Prostate gland (tissue), 2 donors: Measurements from ENCODE around the gene PIK3CD. TPM values are rescaled to one million over a fixed set of nuclear protein-coding genes. Genes with fewer than 3 reads are reported as not detected.
"Not testable (repeated sequence)": the region's sequence is repeated elsewhere in the genome, so short reads cannot be mapped to it uniquely, and the experiment has no call there.

Experiments
- DNase-seq: peaks from one replicate; pipeline ENCODE4 v3.0.0-alpha.2; 2019; ENCODE audit warnings: low spot score
- H3K27ac ChIP-seq, 2 donors: fragments of 200-600 bp; sonication (generic); 2 replicates each; pipeline ENCODE4 v1.5.1; 2017 to 2019
- H3K27me3 ChIP-seq: fragments of 200-600 bp; sonication (generic); replicated peaks from 2 replicates; pipeline ENCODE4 v1.5.1; 2019; ENCODE audit not compliant: insufficient read depth
- H3K36me3 ChIP-seq, 2 donors: fragments of 200-600 bp; sonication (generic); 1 replicate in 1 of 2; 2 replicates in 1 of 2; pipeline versions ENCODE4 v1.5.1 to v1.8.1; 2017 to 2019
- H3K4me1 ChIP-seq: fragments of 200-600 bp; sonication (generic); replicated peaks from 2 replicates; pipeline ENCODE4 v1.5.1; 2019
- H3K4me3 ChIP-seq, 2 donors: fragments of 200-600 bp; sonication (generic); 2 replicates each; pipeline ENCODE4 v1.5.1; 2017 to 2019
- H3K9me3 ChIP-seq: fragments of 200-600 bp; sonication (generic); 2 replicates; pipeline ENCODE4 v1.5.1; 2017
- POLR2A ChIP-seq: fragments of 450-650 bp; IDR thresholded peaks from one replicate; pipeline ENCODE4 v1.6.1; 2016; ENCODE audit warnings: antibody characterized with exemption, mild to moderate bottlenecking
- POLR2AphosphoS5 ChIP-seq: sonication (generic); formaldehyde crosslinking; IDR thresholded peaks from one replicate; pipeline ENCODE4 v1.6.1; 2017; ENCODE audit warnings: antibody characterized with exemption
- WGBS: methylation state at CpG from one replicate; pipeline ENCODE4 v1.1.5; 2018; 5-methylcytosine and 5-hydroxymethylcytosine counted together
- intact Hi-C: fragments of 100-400 bp; cut with DNase I; formaldehyde crosslinking; loops from one replicate; pipeline ENCODE4 v1.14.2; 2022
- total RNA-seq, 2 donors: library from RNA; depleted of rRNA; stranded (reverse); fragments of >200 nt; gene quantifications; one replicate each; pipeline ENCODE4 v1.1.0, GENCODE V29; 2016
- TF ChIP-seq, protein P1 (sequence below), 4 experiments: fragments of 200-600 bp in 2 of 4; fragments of 450-650 bp in 2 of 4; sonication (generic) in 2 of 4; IDR thresholded peaks; 1 replicate in 3 of 4; 2 replicates in 1 of 4; pipeline ENCODE4 v1.5.1; 2016 to 2019; ENCODE audit warnings: antibody characterized with exemption in 4 of 4, mild to moderate bottlenecking in 2 of 4, moderate library complexity in 2 of 4

The PIK3CD gene
- total RNA-seq, 2 donors from 2014 or later: 5.3 to 12.9 TPM

- 94% methylated on average over 3 of the region's 3 CpGs for WGBS
- no peaks in the 10 kb centered on the region for H3K9me3 ChIP-seq
- no peaks in the 10 kb centered on the region for H3K27me3 ChIP-seq
- no peak overlapping the region for H3K4me3 ChIP-seq
- TF ChIP-seq, protein P1, sequence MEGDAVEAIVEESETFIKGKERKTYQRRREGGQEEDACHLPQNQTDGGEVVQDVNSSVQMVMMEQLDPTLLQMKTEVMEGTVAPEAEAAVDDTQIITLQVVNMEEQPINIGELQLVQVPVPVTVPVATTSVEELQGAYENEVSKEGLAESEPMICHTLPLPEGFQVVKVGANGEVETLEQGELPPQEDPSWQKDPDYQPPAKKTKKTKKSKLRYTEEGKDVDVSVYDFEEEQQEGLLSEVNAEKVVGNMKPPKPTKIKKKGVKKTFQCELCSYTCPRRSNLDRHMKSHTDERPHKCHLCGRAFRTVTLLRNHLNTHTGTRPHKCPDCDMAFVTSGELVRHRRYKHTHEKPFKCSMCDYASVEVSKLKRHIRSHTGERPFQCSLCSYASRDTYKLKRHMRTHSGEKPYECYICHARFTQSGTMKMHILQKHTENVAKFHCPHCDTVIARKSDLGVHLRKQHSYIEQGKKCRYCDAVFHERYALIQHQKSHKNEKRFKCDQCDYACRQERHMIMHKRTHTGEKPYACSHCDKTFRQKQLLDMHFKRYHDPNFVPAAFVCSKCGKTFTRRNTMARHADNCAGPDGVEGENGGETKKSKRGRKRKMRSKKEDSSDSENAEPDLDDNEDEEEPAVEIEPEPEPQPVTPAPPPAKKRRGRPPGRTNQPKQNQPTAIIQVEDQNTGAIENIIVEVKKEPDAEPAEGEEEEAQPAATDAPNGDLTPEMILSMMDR (IDR thresholded peaks at IDR 0.05): no peak
- TF ChIP-seq POLR2AphosphoS5 (no peak), POLR2A (no peak)
- H3K36me3 ChIP-seq: peaks cover 3 to 21% of the 10 kb centered on the region in 2 donors
- intact Hi-C loops: no loop called here
- H3K27ac ChIP-seq: no peak overlapping the region
- no peaks in the 10 kb centered on the region for H3K4me1 ChIP-seq
- DNase-seq: no peak
Measured at GRCh38 chr1:9746211-9746610, 94.7 kb downstream of the PIK3CD start.

DNA sequence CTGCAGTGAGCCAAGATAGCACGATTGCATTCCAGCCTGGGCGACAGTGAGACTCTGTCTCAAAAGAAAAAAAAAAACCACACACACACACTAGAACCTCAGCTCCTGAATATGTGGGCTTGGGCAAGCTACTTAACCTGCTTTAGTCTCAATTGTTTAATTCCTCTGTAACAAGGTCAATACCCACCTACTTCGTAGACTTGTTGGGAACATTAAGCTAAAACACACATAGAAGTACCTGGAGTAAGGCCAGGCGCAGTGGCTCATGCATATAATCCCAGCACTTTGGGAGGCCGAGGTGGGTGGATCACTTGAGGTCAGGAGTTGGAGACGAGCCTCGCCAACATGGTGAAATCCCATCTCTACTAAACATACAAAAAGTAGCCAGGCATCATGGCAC lies 95.1 kb downstream of the PIK3CD start:
- Histone ChIP-seq H3K27me3 (no peaks in the 10 kb centered on the region), H3K4me1 (no peaks in the 10 kb centered on the region), H3K36me3 (peaks cover 3 to 21% of the 10 kb centered on the region in 2 donors), H3K9me3 (no peaks in the 10 kb centered on the region), H3K27ac (no peak overlapping the region), H3K4me3 (no peak overlapping the region)
- TF ChIP-seq, protein P1 (IDR thresholded peaks at IDR 0.05): no peak
- TF ChIP-seq POLR2A (no peak), POLR2AphosphoS5 (peak; percentile 40)
- DNase-seq: peak; percentile 26
- WGBS: 68% methylated on average over 7 of the region's 7 CpGs
- intact Hi-C loops: no loop called here

DNA sequence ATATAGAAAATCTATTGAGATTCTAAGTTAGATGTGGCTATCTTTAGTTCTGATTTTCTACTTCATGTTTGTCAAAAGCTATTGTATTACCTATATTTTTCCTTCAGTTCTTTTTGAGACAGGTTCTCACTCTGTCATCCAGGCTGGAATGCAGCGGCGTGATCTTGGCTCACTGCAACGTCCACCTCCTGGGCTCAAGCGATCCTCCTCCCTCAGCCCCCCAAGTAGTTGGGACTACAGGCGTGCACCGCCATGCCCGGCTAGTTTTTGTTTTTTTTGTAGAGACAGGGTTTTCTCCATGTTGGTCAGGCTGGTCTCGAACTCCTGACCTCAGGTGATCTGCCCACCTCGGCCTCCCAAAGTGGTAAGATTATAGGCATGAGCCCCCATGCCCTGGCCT lies 96.9 kb downstream of the PIK3CD start:
- peaks cover 3 to 16% of the 10 kb centered on the region in 2 donors for H3K36me3 ChIP-seq
- H3K9me3 ChIP-seq, H3K4me3 ChIP-seq, DNase-seq, H3K27me3 ChIP-seq, intact Hi-C loops, H3K27ac ChIP-seq, H3K4me1 ChIP-seq: not testable (repeated sequence)
- WGBS: 91% methylated on average over 9 of the region's 9 CpGs

DNA sequence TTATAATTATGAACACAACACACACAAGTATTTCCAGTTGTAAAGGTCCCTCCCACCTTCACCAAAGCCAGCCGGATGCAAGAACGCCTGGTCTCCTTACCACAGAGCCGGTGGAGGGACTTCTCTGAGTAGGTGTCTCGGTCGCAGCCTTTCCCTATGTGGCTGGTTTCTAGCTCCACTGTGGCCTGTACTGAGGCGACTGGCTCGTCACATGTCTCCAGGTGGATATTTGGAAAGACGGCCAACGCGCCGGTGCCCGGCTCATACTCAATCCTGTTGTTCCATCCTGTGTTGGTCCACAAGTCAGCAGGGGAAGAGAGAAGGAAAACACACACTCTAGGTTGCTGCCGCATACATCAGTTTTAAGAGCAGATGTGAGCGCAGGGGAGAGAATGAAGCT lies 97.8 kb downstream of the PIK3CD start:
- H3K27me3 ChIP-seq: no peaks in the 10 kb centered on the region
- no peak for DNase-seq
- no peaks in the 10 kb centered on the region for H3K4me1 ChIP-seq
- H3K4me3 ChIP-seq: no peak overlapping the region
- WGBS: 95% methylated on average over 14 of the region's 14 CpGs
- no peak for TF ChIP-seq POLR2AphosphoS5
- TF ChIP-seq, protein P1 (IDR thresholded peaks at IDR 0.05): no peak
- TF ChIP-seq POLR2A: no peak
- H3K27ac ChIP-seq: no peak overlapping the region
- H3K36me3 ChIP-seq: peaks cover 3 to 6% of the 10 kb centered on the region in 2 donors
- no peaks in the 10 kb centered on the region for H3K9me3 ChIP-seq
- intact Hi-C loops: no loop called here

DNA sequence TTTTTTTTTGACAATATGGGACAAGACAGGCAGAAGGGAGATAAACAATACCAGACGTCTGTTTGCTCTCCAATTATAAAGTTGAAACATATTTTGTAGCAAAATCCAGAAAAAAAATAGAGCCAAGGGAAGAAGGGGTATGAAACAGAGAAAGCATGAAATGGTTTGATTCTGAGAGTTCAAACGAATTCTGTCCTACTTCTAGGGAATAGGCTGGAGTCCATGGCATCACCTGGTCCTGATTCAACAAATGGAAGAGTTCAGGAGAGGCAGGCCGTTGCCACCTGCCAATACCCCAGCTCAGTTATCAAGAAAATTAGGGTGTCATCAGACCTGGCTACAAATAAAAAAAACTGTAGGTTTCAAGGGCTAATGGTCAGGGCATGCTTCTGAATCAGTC lies 100.4 kb downstream of the PIK3CD start:
- no peaks in the 10 kb centered on the region for H3K27me3 ChIP-seq
- intact Hi-C loops: no loop called here
- TF ChIP-seq POLR2AphosphoS5: no peak
- TF ChIP-seq POLR2A: no peak
- TF ChIP-seq, protein P1 (IDR thresholded peaks at IDR 0.05): no peak
- H3K4me1 ChIP-seq: no peaks in the 10 kb centered on the region
- H3K4me3 ChIP-seq: no peak overlapping the region
- H3K36me3 ChIP-seq: peaks cover 3 to 6% of the 10 kb centered on the region in 2 donors
- H3K9me3 ChIP-seq: no peaks in the 10 kb centered on the region
- WGBS: 72% methylated on average over 3 of the region's 3 CpGs
- no peak overlapping the region for H3K27ac ChIP-seq
- no peak for DNase-seq
